GM19043 (cell line): ENCODE results near the gene ADRA2C.

Experiments used
- ATAC-seq: cut with Tn5 transposase; IDR thresholded peaks from one replicate; pipeline ENCODE4 v1.9.1; 2021; ENCODE audit warnings: low read depth; ENCODE audit not compliant: unreplicated experiment

Gene ADRA2C

DNA sequence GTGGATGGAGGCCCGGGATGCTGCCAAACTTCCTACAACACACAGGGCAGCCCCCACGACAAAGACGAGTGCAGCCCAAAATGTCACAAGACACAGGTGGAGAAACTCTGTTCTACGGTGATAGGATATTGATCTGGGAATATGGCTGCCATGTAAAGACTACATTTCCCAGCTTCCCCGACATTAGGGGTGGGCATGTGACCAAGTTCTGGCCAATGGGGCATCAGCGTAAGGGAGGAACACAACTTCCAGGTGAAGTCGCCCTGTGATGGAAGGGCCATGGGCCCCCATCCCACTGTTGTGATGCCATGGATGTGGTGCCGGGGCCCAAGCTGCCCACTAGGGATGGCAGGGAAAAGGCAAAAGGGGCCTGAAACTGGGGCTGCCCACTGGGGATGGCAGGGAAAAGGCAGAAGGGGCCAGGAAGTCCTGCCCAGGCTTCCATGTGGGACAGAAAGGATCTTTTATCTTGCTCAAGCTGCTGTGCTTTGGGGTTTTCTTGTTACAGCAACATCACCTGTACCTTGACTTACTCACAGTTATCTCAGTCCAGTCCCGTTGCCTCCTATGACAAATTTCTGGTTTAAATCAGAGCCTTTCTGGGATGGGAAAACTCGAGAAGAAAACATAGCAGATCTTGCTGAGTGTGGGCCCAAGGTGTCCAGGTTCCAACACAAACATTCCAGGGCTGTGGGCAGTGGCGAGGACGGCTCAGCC, 9.7 kb upstream of the ADRA2C start:
- ATAC-seq: no peak

DNA sequence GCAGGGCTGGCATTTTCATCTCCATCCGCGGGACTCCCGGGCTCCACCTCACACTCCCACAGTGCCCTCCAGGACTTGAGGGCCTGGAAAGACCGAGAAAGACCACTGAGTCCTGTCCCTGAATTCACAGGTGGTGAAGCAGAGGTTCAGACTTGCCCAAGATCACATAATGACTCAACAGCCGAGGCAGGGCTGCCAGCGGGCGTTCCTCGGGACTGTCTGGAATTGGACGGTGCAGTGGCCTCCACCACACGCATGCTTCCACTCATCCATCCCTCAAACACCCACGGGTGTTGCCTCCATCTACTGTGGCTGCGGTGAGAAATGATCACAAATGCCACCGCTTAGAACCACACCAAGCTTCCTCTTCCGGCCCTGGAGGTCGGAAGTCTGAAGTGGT, 6.9 kb upstream of the ADRA2C start:
- ATAC-seq: no peak

DNA sequence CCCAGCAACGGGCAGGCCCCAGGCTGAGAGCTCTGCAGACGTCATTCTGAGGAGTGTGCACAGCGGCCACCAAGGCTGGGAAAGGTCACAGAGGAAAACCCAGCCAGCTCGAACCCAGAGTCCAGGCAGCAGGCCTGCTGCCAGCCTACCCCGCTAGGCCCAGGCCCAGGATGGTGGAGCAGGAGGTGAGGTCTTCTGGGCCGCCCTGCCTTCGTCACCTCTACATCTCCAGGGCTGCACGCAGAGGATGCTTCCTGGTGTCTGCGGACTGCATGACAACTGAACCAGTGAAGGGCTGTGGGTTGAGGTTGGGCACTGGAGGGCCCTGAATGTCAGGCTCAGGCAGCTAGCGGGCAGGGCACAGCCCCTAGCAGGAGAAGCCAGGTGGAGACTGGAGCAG, 5.8 kb upstream of the ADRA2C start:
- no peak for ATAC-seq

DNA sequence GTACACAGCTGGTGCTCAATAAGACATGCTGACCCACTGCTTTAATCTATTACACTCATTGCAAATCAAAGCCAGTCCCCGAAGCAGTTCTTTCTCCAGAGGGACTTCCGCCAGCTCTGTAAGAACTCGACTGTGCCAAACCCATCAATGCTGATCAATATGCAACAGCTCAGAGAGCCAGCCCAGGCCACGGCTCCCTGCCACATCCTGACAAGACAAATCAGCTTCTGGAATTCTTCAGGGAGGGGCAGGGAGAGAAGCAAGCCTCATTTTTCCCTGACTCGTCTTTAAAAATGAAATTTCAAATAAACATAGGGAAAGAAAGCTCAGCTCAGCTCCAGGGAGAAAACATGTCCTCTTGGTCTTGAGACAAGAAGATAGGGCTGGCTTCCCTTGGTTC, 5.3 kb upstream of the ADRA2C start:
- ATAC-seq: no peak

DNA sequence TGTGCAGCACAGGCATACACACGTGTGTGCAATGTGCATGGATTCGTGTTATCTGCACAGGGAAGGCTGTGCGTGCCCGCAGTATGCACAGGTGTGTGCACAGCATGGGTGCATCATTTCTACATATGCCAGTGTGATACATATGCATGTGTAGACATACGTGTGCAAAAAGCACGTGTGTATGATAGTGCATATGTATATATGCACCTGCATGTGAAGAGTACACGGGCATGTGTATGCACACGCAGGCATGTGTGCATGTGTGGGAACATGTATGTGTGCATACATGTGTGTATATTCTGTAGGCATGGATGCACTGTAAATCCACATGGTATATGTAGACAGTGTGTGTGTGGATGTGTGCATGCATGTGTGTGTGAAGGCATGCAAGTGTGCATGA, 3.9 kb upstream of the ADRA2C start:
- ATAC-seq: no peak

DNA sequence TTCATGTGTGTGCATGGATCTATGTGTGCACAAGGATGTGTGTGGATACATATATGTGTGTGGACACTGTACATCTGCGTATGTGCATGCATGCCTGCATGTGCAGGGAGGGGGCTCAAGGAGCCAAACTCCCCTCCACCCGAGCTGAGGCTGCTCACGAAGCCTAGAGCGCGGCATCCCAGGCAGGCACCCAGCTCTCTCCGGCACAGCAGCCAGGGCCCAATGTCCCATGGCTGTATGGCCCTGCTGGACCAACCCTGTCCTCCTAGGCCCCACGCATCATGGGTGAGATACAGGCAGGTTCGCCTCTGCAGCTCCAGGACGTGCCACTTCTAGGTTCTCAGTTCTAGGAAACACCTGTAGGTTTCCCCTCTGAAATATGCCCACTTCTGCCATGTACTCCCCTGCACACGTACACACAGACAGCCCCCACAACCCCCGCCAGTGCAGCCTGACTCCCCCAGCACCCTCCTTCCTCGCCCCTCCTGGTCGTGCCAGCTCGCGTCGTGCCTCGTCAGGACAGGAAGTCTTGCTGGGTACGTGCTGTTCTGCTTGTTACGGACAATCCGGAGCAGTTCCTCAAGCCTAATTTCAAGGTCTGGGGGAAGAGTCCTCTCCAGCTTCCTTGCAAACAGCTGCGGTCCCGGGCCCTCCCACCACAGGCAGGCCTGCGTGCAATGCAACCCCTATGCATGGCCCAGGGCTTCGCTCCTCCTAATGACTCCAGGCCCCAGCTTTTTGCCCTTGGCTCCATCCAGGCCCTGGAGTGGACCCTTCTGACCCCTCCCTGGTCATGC, 3.2 kb upstream of the ADRA2C start:
- ATAC-seq: no peak

DNA sequence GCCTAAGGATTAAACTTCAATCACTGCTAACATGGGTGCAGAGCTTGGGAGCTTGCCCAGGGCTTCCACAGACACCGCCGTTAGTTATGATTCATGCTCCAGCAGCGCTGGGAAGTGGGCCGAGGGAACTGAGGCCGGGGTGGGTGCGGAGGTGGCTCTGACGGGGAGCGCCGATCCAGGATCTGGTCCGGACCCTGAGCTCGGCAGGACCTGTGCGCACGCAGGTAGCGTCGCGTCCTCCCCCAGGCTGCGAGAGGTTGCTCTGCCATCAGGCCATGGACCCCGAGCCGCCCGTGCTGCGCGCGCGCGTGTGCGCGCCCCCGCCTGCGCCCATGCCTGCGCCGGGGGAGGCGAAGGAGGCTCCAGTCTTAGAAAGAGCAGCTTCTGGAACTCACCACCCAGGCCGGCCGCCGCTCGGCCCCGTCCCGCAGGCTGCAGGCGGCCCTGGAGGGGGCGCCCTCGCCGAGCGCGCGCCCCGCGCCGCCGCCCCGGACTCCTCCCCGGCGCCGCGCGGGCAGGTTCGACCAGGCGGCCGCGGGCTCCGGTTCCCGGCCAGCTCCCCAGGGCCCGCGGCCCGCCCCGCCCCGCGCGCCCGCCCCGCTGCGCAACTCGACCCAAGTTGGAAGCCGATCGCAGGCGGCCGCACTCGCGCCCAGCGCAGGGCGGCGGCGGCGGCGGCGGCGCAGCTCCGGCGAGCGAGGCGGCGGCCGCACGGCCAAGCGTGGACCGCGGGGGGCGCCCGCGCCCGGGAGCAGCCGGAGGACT, 732 bp upstream of the ADRA2C start:
- no peak for ATAC-seq

DNA sequence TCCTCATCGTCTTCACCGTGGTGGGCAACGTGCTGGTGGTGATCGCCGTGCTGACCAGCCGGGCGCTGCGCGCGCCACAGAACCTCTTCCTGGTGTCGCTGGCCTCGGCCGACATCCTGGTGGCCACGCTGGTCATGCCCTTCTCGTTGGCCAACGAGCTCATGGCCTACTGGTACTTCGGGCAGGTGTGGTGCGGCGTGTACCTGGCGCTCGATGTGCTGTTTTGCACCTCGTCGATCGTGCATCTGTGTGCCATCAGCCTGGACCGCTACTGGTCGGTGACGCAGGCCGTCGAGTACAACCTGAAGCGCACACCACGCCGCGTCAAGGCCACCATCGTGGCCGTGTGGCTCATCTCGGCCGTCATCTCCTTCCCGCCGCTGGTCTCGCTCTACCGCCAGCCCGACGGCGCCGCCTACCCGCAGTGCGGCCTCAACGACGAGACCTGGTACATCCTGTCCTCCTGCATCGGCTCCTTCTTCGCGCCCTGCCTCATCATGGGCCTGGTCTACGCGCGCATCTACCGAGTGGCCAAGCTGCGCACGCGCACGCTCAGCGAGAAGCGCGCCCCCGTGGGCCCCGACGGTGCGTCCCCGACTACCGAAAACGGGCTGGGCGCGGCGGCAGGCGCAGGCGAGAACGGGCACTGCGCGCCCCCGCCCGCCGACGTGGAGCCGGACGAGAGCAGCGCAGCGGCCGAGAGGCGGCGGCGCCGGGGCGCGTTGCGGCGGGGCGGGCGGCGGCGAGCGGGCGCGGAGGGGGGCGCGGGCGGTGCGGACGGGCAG, 792 bp downstream of the ADRA2C start:
- ATAC-seq: no peak

DNA sequence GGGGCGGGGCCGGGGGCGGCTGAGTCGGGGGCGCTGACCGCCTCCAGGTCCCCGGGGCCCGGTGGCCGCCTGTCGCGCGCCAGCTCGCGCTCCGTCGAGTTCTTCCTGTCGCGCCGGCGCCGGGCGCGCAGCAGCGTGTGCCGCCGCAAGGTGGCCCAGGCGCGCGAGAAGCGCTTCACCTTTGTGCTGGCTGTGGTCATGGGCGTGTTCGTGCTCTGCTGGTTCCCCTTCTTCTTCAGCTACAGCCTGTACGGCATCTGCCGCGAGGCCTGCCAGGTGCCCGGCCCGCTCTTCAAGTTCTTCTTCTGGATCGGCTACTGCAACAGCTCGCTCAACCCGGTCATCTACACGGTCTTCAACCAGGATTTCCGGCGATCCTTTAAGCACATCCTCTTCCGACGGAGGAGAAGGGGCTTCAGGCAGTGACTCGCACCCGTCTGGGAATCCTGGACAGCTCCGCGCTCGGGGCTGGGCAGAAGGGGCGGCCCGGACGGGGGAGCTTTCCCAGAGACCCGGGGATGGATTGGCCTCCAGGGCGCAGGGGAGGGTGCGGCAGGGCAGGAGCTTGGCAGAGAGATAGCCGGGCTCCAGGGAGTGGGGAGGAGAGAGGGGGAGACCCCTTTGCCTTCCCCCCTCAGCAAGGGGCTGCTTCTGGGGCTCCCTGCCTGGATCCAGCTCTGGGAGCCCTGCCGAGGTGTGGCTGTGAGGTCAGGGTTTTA, 1.5 kb downstream of the ADRA2C start:
- ATAC-seq: no peak

DNA sequence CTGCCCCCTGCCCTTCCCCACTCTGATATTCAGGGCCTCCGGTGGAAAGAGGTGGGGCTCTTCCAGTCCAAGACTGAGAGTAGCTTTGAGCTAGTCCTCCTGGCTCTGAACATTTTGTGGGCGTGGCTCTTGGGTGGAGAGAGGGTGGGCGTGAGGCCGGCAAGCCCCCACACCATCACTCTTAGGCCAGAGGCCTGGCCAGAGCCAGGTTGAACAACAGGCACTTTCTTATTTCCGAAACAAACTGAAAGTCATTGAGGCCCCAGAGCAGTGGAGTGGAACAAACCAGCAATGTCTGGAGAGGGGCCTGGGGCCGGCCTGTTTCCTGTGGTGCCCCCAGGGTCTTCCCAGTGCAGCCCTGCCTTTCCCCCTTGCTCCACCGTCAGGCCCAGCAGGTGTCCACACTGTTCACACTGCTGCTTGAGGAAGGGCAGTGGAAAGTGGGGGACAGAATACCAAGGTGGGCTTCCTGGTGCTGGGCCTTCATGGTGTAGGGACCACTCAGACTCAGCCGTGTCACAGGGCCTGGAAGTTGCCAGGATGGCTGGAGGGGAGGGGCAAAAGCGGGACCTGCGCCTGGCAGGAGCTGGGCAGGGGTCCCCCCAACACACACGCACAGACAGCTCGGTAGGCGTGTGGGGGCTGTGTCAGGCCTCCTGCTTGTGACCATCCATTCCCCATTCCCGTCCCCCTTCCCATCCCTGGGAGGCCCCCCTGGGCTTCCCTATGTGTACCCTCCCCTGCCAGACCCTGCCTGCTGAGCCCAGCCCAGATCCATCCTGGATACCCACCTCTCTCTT, 2.9 kb downstream of the ADRA2C start:
- no peak for ATAC-seq

DNA sequence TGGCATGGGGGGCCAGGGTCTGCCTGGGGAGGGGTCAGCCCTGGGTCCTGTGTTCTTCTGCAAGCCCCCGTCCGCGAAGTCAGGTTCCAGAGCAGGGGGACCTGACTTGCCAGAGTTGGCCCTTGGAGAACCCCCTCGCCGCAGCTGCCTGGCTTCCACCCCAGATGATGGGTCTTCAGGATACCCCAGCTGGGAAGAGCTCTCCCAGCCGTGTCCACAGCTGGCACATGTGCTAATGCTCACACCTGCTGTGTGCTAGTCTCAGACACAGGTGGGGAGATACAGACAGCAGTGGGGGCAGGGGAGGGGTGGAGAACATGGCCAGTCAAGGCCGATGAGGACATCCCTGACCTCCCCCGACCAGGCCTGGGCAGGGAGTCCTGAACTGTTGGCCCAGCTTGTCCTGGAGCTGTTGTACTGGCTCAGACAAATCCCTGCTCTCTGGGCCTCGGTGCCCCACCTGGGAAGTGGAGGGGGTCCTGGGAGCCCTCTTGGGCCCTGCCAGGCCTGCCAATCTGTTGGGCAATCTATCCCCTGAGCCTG, 3.5 kb downstream of the ADRA2C start:
- no peak for ATAC-seq

DNA sequence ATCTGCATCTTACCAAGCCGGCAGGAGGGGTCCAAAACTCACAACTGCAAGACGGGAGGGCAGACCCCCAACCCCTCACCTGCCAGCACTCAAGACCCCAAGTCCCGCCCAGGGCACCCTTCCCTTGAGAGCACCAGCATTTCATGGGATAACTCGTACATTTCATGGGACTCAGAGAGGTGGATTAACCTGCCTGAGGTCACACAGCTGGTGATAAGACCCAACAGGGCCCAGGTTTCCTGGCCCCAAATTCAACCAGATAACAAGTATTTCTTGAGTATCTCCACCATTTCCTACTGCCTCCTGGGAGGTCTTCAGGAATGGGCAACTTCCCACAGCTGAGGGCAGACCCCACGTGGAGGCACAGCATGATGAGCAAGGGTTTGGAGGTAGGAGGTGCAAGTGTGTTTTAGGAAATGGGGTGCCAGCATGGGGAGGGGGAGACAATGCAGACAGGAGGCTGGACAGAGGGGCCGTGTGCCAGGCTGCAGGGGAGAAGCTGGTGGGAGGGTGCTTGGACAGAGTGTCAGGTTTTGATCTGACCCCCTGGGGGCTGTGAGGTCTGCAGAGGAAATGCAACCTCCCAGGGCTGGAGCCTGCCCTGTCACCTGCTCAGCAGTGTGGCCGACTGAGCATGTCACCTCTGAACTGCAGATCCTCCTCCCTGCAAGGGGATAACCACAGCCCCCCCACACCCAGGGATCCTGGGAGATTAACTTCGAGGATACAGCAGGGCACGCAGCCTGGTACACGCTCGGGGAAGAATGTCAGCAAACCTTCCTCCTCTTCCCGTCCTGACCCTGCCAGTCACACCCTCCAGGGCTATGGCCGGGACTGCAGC, 4.4 kb downstream of the ADRA2C start:
- ATAC-seq: no peak

DNA sequence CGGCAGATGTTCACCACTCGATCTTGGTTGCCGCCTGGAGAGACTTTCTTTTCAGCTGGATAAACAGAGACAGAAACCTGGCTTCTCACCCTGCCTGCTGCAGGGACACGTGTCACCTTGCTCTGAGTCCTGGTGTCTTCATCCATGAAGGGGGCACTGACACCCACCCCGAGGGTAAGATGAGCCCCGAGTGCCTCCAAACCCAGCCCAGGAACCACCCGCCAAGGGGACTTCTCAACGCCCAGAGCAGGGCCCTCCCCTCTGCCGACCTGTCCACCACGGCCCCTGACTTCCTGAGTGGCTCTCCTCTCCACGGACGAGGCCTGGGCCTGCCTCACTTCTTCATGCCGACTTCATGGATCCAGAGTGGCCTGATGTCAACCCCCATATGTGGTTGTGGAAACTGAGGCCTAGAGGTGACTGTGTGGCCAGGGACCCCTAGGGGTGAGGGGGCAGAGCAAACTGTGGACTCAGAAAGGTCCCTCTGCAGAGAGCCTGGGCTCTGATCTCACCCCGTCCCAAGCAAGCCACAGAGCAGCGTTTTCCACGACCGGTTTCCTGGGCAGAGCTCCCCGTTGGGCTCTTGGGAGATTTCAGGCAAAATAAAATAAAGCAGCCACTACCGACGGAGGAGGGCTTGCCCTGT, 5.1 kb downstream of the ADRA2C start:
- no peak for ATAC-seq

DNA sequence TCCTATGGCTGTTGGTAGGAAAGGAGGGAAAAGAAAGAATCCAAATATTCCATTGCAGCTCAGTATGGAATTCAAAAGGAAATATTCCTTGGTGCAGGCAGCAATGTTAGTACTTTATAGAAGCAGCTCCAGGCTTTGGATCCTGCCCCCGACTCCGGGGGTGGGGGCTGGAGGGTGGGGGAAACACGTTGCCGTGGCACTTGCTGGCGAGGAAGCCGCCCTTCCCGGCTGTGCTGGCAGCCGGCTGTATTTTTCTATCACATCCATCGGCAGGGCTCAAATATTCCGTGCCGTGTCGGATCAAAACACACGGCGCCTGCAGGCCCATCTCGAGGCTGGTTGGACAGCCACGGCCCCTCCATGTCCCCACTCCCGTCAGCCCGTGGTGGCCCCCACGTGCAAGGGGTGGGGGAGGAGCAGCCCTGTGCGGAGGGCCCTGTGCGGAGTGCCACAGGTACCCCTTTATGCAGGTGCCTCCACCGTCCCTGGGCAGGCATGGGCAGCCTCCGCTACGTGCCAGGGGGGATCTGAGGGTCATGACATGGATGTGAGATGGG, 5.8 kb downstream of the ADRA2C start:
- ATAC-seq: no peak

DNA sequence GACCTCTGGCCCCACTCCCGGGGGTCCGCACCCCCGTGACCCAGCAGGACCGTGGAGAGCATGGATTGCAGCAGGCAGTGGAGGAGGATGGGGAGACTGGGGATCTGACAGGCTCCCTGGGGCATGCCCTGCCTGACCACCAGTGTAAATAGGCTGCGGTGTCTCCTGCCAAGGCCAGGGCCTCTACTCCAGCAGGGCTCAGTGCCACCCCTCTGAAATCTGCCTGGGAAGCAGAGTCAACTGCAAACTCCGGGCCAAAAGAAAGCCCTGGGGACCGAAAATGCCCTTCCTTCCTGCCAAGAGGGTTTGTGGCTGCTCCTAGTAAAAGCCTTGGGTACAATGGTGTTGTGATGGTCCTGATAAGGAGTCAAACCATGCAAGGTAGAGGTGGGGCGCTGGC, 6.4 kb downstream of the ADRA2C start:
- no peak for ATAC-seq

DNA sequence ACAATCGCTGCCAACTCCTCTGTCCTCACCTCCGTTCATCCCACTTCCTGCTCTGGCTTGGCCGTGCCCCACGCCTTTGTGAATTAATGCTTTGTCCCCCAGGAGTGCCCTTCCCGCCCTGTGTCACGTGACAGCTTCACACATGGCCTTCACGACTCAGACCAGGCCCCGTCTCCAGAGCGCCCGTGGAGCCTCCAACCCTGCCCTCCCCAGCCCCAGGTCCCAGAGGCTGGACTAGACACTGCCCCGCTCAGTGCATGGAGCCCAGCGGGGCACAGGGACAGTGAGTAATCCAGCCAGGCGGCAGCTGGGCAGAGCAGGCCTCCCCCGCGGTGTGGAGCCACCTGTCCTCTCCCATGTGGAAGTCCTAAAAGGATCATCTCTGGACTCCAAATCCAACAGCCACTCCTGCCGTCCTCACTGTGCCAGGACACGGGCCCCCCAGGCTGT, 7.4 kb downstream of the ADRA2C start:
- no peak for ATAC-seq

DNA sequence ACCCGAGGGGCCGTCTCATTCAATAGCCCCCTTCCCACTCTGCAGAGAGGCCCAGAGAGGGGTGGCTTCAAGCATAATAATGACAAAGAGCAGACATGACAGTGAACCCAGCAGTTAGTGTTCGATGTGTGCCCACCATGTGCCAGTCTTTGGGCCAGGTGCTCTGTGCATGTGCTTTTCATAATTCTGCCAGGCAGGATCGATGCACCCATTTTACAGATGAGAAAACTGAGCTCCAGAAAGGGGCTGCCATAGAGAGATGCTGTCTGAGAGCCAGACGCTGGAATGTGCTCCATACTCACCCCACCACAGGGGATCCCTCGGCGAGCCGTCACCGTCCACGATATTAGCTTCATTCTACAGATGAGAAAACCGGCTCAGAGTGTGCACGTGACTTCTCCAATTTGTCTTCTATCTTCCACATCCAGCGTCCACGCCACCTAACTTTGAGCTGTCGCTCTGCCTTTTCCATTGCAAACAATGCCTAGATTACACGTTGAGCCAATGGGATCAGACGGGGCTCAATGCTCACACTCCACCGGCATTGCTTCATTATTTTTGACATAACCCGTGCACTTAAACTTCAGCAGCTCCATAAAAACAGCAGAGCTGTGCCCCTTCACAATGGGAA, 8.2 kb downstream of the ADRA2C start:
- no peak for ATAC-seq
